ENCODE data around the gene KCNK6.

DNA sequence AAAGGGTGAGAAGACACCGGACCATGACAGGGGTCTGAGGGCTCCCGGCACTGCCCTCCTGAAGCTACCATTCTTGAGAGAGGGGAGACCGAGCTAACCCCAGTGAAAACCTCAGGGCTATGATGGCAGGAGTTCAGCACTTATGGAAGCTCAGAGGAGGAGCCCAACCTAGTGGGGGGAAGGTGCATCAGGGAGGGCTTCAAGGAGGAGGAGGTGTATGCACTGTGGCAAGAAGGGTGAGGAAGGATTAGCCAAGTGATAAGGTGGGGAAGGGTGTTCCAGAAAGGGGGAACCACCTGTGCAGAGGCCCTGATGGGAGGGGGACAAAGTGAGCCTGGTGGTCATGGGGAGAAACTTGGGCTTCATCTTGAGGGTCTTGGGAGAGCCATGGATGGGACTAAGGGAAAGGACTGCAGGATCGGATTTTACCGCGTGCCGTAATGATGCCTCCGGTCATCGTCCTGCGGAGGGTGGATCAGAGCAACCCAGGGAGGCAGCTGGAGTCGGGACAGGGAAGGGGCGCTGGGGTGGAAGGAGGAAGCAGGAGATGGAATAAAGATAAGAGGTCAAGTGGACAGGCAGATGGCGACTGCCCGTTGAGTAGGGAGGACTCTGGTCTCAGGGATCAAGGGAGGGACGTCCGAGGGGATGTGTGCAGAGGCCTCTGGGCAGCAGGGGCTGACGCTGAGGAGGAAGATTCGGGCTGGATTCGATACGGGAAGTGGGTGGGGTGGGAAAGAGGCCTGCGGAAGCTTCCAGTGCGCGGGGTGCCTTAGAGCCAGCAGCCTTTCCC lies 41.4 kb downstream of the KCNK6 start:
- TF ChIP-seq, protein P1, sequence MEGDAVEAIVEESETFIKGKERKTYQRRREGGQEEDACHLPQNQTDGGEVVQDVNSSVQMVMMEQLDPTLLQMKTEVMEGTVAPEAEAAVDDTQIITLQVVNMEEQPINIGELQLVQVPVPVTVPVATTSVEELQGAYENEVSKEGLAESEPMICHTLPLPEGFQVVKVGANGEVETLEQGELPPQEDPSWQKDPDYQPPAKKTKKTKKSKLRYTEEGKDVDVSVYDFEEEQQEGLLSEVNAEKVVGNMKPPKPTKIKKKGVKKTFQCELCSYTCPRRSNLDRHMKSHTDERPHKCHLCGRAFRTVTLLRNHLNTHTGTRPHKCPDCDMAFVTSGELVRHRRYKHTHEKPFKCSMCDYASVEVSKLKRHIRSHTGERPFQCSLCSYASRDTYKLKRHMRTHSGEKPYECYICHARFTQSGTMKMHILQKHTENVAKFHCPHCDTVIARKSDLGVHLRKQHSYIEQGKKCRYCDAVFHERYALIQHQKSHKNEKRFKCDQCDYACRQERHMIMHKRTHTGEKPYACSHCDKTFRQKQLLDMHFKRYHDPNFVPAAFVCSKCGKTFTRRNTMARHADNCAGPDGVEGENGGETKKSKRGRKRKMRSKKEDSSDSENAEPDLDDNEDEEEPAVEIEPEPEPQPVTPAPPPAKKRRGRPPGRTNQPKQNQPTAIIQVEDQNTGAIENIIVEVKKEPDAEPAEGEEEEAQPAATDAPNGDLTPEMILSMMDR (IDR thresholded peaks at IDR 0.05; ENCODE audit: low read depth, low read length) = no peak
- TF ChIP-seq, protein P2, sequence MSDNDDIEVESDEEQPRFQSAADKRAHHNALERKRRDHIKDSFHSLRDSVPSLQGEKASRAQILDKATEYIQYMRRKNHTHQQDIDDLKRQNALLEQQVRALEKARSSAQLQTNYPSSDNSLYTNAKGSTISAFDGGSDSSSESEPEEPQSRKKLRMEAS (IDR thresholded peaks at IDR 0.05; ENCODE audit: low read depth, low read length) = no peak
